Smooth muscle cell (in vitro differentiated cells): ENCODE measurements around the gene HDAC4. TPM values are rescaled to one million over a fixed set of nuclear protein-coding genes. Genes with fewer than 3 reads are reported as not detected.

Source experiments
- DNase-seq: peaks from one replicate; lab custom pipeline; 2025; ENCODE audit not compliant: unreplicated experiment; lab: John Stamatoyannopoulos, UW
- H2AFZ ChIP-seq: fragments of 200-600 bp; sonication (generic); 2 replicates; pipeline ENCODE4 v1.6.0; 2016; ENCODE audit warnings: antibody characterized with exemption, low read depth, mild to moderate bottlenecking
- H3F3A ChIP-seq: fragments of 200-600 bp; sonication (generic); 2 replicates; pipeline ENCODE4 v1.6.0; 2017; ENCODE audit warnings: antibody characterized with exemption, low read depth
- H3K27ac ChIP-seq: fragments of 200-600 bp; sonication (generic); 2 replicates; pipeline ENCODE4 v1.5.1; 2016; ENCODE audit warnings: low read depth, mild to moderate bottlenecking
- H3K27me3 ChIP-seq: fragments of 200-600 bp; sonication (generic); 2 replicates; pipeline ENCODE4 v1.6.1; 2016; ENCODE audit warnings: low read depth, mild to moderate bottlenecking
- H3K36me3 ChIP-seq: fragments of 200-600 bp; sonication (generic); 2 replicates; pipeline ENCODE4 v1.5.1; 2016; ENCODE audit warnings: low read depth
- H3K4me1 ChIP-seq: fragments of 200-600 bp; sonication (generic); 2 replicates; pipeline ENCODE4 v1.5.1; 2016; ENCODE audit warnings: low read depth
- H3K4me2 ChIP-seq: fragments of 200-600 bp; sonication (generic); 2 replicates; pipeline ENCODE4 v1.6.0; 2016; ENCODE audit warnings: mild to moderate bottlenecking
- H3K4me3 ChIP-seq: fragments of 200-600 bp; sonication (generic); 2 replicates; pipeline ENCODE4 v1.5.1; 2016; ENCODE audit warnings: mild to moderate bottlenecking
- H3K79me2 ChIP-seq: fragments of 200-600 bp; sonication (generic); 2 replicates; pipeline ENCODE4 v1.6.0; 2016; ENCODE audit warnings: low read depth, mild to moderate bottlenecking
- H3K9ac ChIP-seq: fragments of 200-600 bp; sonication (generic); 2 replicates; pipeline ENCODE4 v1.6.0; 2016; ENCODE audit warnings: low read depth
- H3K9me3 ChIP-seq: fragments of 200-600 bp; sonication (generic); replicated peaks from 2 replicates; pipeline ENCODE4 v1.5.1; 2016; ENCODE audit warnings: low read depth
- H4K20me1 ChIP-seq: fragments of 200-600 bp; sonication (generic); 2 replicates; pipeline ENCODE4 v1.6.0; 2016; ENCODE audit warnings: low read depth
- WGBS: methylation state at CpG from one replicate; pipeline ENCODE4 v1.1.7; 2016; ENCODE audit warnings: low lambda C conversion rate; 5-methylcytosine and 5-hydroxymethylcytosine counted together
- polyA plus RNA-seq: library from polyadenylated mRNA; unstranded; fragments of >200 nt; fragmentation: Nextera tagmentation; extraction: Ambion mirVana; gene quantifications from 2 replicates; pipeline ENCODE4 v1.2.1, GENCODE V29; 2016
- total RNA-seq: library from RNA; depleted of rRNA; stranded (reverse); fragments of >200 nt; gene quantifications from 2 replicates; pipeline ENCODE4 v1.2.3, GENCODE V29; 2014
- TF ChIP-seq, protein P1 (sequence below): fragments of 200-600 bp; sonication (generic); IDR thresholded peaks from 2 replicates; pipeline ENCODE4 v1.5.1; 2017; ENCODE audit warnings: borderline replicate concordance, mild to moderate bottlenecking, antibody characterized with exemption; ENCODE audit not compliant: insufficient read depth, poor library complexity, severe bottlenecking

The HDAC4 gene
- total and polyA plus RNA-seq, 2 experiments from 2014 or later: 6.2 to 35.7 TPM

DNA sequence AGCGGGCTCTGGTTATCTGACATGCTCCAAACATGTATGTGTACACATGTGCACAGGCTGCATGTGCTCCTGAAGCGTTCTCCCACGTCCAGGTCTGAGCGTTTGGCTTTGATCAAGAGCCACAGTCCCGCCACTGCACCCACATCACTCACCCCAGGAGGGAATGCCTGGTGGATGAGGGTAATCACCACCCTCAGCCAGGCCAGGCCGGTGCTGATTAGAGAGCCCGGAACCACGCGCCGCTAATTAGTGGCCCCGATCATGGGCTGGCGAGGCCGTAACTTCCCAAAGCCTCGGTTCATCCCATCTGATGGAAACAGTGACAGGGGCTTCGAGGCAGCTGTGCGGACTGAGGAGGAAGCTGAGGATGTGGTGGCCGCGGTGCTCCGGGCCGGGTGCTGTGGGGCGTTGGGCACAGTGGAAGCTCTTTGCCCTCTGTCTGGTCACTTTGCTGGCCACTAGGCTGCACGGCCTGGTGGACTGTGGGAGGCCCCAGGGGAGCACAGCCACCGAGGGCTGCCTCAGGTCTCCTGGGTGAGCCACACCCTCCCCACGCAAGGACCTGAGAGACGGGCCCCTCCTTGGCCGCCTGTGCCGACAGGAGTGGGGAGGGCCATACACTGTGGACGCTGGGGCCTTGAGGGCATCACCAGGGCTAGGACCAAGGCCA lies 333.5 kb downstream of the HDAC4 start:
- Histone ChIP-seq H4K20me1 (no peaks in the 10 kb centered on the region), H3K79me2 (no peaks in the 10 kb centered on the region), H3K9me3 (no peaks in the 10 kb centered on the region), H3F3A (no peaks in the 10 kb centered on the region), H2AFZ (no peak overlapping the region), H3K27ac (no peak overlapping the region), H3K27me3 (no peaks in the 10 kb centered on the region), H3K9ac (no peak overlapping the region), H3K4me2 (no peak overlapping the region), H3K4me3 (no peak overlapping the region), H3K4me1 (no peaks in the 10 kb centered on the region), H3K36me3 (no peaks in the 10 kb centered on the region)
- no peak for DNase-seq
- TF ChIP-seq, protein P1, sequence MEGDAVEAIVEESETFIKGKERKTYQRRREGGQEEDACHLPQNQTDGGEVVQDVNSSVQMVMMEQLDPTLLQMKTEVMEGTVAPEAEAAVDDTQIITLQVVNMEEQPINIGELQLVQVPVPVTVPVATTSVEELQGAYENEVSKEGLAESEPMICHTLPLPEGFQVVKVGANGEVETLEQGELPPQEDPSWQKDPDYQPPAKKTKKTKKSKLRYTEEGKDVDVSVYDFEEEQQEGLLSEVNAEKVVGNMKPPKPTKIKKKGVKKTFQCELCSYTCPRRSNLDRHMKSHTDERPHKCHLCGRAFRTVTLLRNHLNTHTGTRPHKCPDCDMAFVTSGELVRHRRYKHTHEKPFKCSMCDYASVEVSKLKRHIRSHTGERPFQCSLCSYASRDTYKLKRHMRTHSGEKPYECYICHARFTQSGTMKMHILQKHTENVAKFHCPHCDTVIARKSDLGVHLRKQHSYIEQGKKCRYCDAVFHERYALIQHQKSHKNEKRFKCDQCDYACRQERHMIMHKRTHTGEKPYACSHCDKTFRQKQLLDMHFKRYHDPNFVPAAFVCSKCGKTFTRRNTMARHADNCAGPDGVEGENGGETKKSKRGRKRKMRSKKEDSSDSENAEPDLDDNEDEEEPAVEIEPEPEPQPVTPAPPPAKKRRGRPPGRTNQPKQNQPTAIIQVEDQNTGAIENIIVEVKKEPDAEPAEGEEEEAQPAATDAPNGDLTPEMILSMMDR: no peak
- 97% methylated on average over 27 of the region's 28 CpGs for WGBS

DNA sequence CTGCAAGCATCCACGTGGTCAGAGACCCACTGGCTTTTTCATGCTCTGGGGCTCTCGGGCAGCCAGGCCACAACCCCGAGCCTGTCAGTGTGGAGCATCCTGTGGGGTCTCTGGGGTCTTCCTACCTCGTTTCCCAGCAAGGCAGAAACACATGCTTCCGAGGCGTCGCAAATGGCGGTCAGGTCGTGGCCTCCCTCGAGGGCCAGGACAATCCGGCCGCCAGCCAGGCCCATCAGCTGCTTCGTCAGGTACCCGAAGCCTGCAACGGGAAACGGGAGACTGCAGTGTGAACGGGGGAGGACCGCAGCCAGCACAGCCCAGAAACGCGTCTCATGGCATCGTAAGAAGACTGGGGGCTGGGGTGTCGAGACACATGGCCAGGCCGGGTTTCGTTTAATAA lies 334.2 kb downstream of the HDAC4 start:
- TF ChIP-seq, protein P1: no peak

DNA sequence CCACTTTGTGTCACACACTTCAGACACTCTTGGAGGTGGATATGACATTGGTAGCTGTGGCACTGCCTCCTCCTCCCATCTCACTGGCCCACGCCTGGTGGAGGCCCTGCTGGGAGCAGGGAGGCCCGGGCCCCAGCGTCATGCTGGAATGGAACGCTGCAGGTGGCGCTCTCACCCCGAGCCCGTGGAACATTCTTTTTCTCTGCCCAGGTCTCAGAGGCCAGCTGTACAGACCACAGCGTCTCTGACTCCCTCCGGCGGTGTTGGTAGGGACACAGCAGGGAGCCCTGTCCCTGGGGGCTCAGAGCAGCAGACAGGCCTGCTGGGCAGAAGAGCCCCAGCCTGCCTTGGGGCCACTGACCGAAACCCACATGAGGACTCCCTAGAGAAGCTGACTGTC lies 334.9 kb downstream of the HDAC4 start:
- H3K27ac ChIP-seq: no peak overlapping the region
- H3K4me1 ChIP-seq: no peaks in the 10 kb centered on the region
- H3K9me3 ChIP-seq: no peaks in the 10 kb centered on the region
- no peaks in the 10 kb centered on the region for H3K27me3 ChIP-seq
- 94% methylated on average over 11 of the region's 11 CpGs for WGBS
- TF ChIP-seq, protein P1: no peak
- no peaks in the 10 kb centered on the region for H3K36me3 ChIP-seq
- H3K4me3 ChIP-seq: no peak overlapping the region
- no peak overlapping the region for H2AFZ ChIP-seq
- H3K79me2 ChIP-seq: no peaks in the 10 kb centered on the region
- H3K9ac ChIP-seq: no peak overlapping the region
- no peaks in the 10 kb centered on the region for H3F3A ChIP-seq
- no peaks in the 10 kb centered on the region for H4K20me1 ChIP-seq
- H3K4me2 ChIP-seq: no peak overlapping the region
- DNase-seq: no peak

More for the DNA sequence above, 334.2 kb downstream of the HDAC4 start:
- no peak overlapping the region for H3K9ac ChIP-seq
- H3K4me2 ChIP-seq: no peak overlapping the region
- H3K79me2 ChIP-seq: no peaks in the 10 kb centered on the region
- H3K27ac ChIP-seq: no peak overlapping the region
- no peaks in the 10 kb centered on the region for H3K4me1 ChIP-seq
- no peaks in the 10 kb centered on the region for H4K20me1 ChIP-seq
- DNase-seq: no peak
- no peak overlapping the region for H3K4me3 ChIP-seq
- no peaks in the 10 kb centered on the region for H3K36me3 ChIP-seq
- no peaks in the 10 kb centered on the region for H3K27me3 ChIP-seq
- no peak overlapping the region for H2AFZ ChIP-seq
- 97% methylated on average over 24 of the region's 24 CpGs for WGBS
- H3F3A ChIP-seq: no peaks in the 10 kb centered on the region
- no peaks in the 10 kb centered on the region for H3K9me3 ChIP-seq

DNA sequence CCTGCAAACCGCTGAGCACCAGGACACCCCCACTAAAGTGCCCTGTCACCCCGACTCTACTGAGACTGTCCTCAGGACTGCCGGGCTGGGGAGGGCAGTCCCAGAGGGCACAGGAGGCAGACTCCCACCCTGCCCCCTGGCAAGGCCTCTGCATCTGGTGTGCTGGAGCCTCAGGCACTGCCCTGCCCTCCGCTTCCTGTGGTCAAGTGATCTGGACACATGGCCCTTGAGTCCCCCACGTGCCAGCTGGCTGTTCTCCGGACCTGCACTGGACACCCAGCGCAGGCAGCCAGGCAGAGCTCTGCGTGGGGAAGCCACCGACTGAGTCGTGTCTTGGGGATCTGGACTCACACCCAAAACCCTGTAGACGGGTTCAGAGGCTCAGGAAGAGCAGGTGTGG lies 335.3 kb downstream of the HDAC4 start:
- Histone ChIP-seq H3K79me2 (no peaks in the 10 kb centered on the region), H3K4me1 (no peaks in the 10 kb centered on the region), H3K27ac (no peak overlapping the region), H4K20me1 (no peaks in the 10 kb centered on the region), H3K36me3 (no peaks in the 10 kb centered on the region), H3K9ac (no peak overlapping the region), H3K9me3 (no peaks in the 10 kb centered on the region), H2AFZ (no peak overlapping the region), H3K4me2 (no peak overlapping the region), H3F3A (no peaks in the 10 kb centered on the region), H3K27me3 (no peaks in the 10 kb centered on the region), H3K4me3 (no peak overlapping the region)
- DNase-seq: no peak
- WGBS: 96% methylated on average over 11 of the region's 11 CpGs
- TF ChIP-seq, protein P1: no peak
